NCI-H226 (cell line): ENCODE data around the gene BOK.
"Not testable (repeated sequence)": the region's sequence is repeated elsewhere in the genome, so short reads cannot be mapped to it uniquely, and the experiment has no call there.

ENCODE experiments used
- DNase-seq: peaks from one replicate; pipeline ENCODE4 v3.0.0-alpha.2; 2015

The BOK gene, protein sequence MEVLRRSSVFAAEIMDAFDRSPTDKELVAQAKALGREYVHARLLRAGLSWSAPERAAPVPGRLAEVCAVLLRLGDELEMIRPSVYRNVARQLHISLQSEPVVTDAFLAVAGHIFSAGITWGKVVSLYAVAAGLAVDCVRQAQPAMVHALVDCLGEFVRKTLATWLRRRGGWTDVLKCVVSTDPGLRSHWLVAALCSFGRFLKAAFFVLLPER

DNA sequence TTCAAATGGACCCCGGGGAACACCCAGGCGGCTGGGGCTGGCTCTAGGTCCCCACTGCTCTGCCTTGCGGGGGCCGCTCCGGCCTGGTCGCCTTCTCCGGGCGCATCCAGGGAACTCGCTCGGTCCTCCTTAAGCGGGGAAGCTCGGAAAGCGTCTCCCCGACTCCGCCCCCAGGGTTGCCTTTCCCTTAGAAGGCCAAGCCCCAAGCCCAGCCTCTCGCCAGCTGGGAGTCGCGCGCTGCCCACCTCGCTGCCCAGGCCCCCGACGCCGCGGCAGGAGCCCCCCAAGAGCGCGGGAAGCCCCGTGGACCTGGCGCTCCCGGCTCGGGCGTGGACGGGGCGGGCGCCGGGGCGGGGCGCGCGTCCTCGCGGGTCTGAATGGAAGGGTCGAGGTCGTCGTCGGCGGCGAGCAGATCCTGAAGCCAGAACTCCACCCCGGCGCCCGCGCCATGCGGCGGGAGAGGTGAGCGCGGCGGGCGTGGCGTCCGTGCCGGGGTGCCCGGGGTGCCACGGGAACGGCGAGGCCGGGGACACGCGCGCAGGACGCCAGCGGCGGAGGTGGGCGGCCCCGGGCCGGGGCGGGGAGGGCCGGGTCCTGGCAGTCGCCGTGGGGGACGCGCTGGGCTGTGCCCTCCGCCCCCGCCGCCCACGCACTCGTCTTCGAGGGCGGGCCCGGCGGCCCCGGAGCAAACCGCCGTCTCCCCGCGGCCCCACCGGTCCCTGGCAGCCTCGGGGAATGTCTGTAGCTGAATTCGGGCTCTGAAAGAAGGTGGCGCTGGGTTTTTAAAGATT is at the start of gene BOK:
TSS of gene BOK (plus strand) at position 214 of the 791 bp plus-strand sequence. CDS start 739 bp downstream, outside the sequence.
- DNase-seq: peak; percentile 86

DNA sequence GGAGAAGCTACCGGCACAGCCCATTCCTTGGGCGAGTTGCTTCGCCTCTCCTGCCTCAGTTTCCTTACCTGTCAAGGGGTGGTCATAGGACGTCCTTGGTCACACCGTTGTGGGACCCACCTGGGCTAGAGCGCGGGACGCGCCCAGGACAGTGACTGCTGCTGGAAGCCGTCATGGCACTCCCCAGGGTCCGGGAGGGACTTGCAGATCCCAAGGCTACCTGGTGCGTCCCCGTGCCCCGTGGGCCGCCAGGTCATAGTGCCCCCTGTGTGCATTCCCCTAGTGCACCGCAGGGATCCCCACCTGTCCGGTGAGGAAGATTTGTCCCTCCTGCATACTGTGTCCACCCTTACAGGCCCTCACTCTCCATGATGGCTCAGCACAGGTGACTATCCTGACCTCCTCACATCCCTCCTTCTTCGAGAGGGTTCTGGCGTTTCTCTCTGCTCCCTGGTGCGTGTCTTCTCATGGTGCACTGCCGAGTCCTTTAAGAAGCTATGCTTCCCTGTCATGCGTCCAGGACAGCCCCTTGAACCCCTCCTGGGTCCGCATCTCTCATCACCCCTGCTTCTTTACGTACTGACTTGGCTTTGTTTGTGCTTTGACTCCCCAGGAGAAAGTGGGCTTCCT is 49.3 kb upstream of the BOK start:
- DNase-seq: no peak

DNA sequence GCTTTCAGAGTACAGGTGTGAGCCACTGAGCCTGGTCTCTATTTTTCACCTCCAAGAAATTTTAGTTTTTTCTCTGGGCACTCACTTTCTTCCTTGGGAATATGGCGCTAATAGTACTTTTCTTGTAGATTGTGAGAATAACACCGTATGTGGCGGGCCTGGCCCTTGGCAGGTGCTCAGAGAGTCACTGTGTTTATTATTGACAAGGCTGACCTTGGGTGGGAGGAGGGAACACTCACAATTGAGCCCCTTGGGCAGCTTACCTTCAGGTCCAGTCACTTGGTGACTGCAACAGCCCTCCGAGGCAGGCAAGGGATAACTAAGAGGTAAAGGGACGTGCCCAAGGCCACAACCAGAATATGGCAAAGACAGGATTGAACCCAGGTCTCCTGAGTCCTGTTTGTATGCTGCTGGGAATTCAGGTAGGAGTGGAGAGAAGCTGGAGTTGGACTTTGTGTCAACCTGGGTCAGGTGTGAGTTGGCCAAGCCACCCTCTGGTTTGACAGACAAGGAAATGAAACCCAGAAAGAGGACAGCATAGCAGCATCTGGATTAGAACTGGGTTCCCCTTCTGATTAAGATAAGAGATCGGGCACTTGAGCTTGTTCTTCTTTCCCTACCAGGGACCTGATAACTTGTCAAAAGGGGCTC is 47.3 kb upstream of the BOK start:
- DNase-seq: no peak

DNA sequence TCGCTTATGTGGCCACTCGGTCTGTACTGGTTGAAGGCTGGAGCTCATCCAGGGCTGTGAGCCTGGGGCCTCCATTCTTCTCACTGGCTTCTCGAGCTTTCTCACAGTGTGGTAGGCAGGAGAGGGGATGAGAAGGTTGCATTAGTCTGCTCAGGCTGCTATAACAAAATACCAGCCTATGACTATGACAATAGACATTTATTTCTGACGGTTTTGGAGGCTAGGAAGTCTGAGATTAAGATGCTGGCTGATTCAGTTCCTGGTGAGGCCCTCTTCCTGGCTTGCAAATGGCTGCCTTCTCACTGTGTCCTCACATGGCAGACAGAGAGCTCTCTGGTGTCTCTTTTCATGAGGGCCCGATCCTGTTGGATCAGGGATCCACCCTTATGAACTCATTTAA is 44.0 kb upstream of the BOK start:
- no peak for DNase-seq

DNA sequence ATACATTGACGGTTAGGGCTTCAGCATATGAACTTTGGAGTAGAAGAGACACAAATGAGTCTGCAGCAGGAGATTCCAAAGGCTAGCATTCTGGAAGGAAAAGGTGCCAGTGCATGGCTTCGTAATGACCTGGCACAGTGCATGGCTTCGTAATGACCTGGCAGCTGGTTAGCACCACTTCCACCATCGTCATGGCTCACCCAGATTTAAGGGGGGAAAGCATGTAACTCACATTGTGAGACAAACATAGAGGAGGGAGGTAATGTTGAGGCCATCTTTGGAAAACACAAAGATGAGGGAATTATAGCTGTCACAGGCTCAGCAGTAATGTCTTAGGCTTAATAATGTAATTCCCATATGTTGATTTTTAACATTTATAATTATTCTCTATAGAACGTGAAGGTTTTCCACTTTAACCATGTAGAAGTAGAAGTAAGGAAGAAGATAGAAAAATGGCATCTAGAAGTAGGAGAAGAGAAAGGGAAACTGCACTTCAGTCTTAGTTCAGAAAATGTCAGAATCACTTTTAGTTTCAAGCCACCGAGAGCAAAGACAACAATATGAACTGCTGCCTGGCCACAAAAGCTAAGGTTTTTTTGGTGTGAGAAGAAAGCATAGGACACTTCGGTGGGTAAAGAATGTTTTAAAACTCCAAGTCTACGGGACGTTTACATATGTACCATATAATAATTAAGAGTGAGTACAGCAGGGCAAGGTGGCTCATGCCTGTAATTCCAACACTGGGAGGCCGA is 43.4 kb upstream of the BOK start:
- DNase-seq: no peak

DNA sequence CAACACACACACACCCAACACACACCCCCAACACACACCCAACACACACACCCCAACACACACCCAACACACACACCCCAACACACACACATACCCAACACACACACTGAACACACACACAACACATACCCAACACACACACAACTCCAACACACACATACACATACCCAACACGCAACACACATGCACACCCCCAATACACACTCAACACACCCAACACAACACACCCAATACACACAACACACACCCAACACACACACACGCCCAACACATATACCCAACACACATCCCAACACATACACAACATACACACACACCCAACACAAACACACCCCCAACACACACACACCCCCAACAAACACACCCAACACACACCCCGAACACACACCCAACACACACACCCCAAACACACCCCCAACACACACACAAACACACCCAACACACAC is 42.0 kb upstream of the BOK start:
- no peak for DNase-seq

DNA sequence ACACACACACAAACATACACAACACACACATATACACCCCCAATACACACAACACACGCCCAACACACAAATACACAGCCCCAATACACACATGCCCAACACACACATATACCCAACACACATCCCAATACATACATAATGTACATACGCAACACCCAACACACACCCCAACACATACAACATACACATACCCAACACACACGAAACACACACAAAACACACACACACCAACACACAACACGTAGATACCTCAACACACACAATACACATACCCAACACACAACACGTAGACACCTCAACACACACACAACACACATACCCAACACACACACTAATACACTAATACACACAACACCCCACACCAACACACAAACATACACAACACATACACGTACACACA is 41.2 kb upstream of the BOK start:
- DNase-seq: no peak

DNA sequence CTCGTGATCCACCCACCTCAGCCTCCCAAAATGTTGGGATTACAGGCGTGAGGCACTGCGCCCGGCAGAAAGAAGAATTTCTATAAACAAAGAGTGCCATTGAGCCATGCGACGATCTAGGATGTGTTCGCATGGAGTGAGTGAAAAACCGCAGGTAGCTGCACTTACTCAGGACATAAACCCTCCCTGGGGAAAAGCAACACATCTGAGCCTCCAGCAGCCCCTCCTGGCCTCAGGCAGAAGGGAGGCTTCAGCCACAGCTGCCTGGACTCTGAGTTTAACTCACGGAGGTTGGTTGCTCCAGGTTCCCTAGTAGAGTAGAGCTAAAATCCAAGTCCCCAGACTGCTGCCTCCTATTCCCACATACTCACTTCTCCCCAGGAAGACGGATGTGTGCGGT is 38.9 kb upstream of the BOK start:
- DNase-seq: no peak

DNA sequence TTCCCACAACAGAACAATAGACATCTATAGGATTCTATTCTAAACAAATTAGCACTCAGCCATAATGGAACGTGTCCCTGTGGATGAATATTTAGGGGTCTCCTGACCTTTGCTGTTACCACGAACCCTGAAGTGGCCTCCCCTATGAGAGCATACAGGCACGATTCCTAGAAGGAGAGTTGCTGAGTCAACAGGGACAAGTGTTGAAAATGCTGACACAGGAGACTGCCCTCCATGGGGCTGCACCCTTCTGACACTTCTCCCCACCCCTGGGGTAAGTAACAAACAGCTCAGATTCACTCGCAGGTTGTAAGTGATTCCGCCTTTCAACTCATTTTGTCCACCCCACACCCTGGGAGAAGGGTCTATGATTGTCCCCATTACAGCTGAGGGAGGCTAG is 36.1 kb upstream of the BOK start:
- DNase-seq: no peak

DNA sequence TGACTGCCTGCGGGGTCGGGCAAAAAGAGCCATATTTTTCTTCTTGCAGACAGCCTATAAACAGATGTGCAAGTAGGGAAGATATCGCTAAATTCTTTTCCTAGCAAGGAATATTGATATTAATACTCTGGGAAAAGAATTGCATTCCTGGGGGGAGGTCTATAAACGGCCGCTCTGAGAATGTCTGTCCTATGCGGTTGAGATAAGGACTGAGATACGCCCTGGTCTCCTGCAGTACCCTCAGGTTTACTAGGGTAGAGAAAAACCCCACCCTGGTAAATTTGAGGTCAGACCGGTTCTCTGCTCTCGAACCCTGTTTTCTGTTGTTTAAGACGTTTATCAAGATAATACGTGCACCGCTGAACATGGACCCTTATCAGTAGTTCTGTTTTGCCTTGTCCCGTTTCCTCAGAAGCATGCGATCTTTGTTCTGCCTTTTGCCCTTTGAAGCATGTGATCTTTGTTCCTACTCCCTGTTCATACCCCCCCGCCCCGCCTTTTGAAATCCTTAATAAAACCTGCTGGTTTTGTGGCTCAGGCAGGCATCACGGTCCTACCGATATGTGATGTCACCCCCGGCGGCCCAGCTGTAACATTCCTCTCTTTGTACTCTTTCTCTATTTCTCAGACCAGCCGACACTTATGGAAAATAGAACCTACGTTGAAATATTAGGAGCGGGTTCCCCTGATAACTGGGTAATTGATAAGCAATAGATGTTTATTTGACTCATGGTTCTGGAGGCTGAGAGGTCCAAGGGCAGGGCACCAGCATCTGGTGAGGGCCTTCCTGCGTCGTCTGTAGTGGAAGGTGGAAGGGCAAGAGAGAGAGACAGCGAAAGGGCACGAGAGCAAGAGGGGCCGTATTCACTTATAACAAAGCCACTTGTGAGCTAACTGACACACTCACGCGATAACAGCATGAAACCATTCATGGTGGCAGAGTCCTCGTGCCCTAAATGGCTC is 32.4 kb upstream of the BOK start:
- not testable (repeated sequence) for DNase-seq

DNA sequence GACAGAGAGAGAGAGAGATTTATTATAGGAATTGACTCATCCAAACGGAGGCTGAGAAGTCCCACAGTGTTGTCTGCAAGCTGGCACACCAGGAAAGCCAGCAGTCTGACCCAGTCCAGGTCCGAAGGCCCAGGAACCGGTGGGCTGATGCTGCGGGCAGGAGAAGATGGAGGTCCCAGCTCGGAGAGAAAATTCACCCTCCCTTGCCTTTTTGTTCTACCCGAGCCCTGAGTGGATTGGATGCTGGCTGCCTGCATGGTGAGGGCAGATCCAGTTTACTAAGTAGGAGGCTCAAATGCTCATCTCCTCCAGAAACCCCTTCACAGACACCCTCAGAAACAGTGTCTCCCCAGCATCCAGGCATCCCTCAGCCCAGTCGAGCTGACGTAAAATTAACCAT is 28.0 kb upstream of the BOK start:
- DNase-seq: no peak

DNA sequence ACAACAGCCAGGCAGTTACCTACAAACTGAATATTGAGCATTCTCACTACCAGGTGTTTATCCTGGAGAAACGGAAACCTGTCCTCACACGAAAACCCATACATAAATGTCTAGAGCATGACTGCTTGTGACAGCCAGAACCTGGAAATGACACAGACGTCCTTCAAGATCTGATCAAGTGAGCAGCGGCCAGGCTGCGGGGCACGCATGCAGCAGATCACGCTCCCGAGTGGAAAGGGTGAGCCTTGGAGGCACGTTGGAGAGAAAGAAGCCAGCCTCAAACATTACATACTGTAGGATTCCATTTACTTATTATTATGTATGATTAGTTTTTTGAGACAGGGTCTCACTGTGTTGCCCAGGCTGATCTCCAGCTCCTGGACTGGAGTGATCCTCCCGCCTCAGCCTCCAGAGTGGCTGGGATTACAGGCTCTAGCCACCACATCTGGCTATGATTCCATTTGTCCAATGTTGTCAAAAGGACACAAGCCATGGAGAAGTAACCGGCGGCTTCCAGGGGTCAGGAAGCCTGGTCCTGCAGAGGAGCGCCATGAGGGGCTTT is 27.3 kb upstream of the BOK start:
- DNase-seq: no peak

DNA sequence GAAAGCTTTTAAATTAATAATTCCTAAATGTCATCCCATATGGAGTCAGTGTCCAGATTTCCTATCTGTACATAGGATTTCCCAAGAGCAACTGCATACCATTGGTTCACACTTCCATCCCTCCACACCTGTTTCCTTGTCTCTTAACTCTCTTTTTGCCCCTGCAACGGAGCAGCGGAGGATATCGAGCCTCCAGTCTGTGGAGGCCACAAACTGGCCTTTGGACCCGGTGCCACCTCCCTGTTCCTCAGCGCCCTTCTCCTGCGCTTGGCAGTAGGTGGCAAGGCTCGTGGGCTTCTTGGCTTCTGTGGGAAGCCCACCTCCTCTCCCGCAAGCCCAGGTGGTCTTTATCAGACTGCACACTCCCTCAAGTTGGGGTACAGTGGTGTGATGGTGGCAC is 26.4 kb upstream of the BOK start:
- DNase-seq: no peak

DNA sequence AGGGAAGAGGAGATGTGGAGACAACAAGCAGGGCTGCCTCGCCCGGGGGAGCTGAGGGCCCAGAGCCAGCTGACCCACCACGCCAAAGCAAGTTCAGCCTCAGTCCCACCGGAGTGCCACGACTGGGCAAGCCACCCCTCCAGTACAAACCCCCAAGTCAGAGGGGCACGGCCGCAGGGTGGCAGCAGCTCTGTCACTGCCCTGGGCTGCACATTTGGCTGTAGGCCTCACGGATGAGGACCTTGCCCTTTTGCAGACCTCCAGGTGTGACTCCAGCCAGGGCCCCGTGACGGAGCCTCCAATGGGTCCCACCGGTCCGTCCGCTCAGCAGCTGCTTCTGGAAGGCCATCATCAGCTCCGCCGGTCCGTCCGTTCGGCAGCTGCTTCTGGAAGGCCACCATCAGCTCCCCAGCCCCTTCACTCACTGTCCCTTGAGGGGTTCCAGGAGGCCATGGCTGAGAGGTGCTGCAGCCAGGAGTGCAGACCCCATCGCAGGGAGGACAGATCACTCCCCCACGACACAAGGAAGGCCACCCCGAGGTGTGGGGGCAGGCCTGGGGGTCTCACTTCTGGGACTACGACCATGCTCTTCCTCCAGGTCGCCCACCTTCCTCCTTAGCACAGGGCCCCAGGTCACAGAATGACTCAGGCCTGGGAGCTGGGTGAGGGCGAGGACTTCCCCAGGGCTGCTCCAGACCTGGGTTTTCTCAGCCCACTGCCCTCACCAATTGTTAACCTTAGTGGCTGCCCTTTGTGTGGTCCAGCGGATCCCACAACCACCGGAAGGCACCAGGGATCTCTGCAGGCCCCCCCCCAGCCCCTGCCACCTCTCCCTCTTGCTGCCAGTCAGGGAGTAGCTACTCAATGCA is 25.6 kb upstream of the BOK start:
- no peak for DNase-seq

DNA sequence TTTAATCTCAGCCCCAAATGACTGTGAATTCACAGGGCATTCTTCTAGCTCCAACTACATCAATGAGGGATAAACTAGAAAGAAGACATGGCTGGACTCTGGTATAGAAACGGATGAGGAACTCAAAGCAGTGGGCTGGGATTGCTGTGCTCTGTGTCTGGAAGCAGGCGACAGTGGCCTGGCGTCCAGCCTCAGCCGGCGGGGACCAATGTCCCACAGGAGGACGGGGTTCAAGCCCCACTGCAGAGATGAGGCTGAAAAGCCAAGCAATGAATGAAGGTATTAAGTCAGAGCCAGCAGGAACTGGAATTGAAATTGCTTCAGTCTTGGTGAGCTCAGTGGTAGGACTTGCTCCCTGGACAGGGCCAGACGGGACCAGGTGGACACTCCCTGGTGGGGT is 24.3 kb upstream of the BOK start:
- DNase-seq: no peak

DNA sequence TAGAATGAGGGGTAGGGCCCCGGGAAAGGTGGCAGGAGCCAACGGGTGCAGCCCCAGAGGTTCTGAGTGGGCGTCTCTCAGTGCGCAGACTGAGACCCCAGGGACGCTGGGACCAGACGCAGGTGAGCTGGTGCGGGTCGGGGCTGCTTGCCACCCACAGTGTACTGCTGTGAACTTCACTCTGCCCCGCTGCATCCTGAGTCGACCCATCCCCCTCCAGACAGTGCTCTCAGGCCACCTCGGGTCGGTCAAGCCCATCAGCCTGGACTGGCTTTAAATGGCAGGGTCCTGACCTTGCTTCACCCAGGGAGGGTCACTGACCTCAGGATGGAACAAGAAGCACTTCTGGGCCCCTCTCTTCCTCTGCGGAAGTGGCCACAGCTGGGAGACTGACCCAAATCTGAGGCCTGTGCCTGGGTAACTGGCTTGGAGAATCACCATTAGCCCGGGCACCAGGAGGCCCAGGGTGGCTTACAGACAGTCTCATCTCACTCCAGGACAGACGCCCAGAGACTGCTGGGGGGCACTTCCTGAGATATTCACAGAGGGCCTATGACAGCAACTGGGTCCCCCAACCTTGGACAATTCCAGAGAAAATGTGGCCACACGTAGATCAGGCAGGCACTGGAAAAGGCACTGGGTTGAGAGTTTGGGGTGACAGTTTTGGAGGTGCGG is 23.7 kb upstream of the BOK start:
- DNase-seq: no peak

DNA sequence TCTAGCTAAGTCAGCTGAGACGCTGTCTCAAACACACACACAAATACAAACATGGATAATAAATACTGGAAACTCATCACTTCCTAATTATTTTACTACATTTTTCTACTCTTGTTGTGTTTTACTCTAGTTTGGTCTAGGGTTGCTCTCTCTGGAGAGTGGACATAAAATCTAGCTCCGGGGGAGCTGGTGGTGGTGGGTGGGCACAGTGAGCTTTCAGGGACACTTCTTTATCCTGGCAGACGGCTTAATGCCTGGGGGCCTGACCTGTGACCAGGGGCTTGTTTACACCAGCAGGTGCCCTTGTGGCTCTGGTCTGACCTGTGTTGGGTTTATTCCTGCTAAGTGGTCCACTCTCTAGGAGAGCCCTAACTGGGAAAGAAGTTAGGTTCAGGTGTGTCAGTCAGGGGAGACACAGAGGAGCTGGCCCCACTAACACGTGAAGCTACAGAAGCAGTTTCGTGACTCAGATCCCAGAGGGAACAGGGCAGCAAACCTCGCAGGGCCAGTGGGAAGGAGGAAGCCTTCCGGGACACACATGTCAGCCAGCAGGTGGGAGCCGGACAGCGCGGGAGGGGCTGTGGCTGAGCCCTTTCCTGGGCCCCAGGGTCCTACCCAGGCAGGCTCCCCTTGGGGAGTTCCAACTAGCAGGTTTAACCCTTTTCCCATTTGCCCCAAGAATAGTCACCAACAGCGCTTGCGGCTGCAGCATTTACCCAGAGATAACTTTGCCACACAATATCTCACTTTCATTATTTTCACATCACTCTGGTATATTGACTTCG is 22.5 kb upstream of the BOK start:
- no peak for DNase-seq

DNA sequence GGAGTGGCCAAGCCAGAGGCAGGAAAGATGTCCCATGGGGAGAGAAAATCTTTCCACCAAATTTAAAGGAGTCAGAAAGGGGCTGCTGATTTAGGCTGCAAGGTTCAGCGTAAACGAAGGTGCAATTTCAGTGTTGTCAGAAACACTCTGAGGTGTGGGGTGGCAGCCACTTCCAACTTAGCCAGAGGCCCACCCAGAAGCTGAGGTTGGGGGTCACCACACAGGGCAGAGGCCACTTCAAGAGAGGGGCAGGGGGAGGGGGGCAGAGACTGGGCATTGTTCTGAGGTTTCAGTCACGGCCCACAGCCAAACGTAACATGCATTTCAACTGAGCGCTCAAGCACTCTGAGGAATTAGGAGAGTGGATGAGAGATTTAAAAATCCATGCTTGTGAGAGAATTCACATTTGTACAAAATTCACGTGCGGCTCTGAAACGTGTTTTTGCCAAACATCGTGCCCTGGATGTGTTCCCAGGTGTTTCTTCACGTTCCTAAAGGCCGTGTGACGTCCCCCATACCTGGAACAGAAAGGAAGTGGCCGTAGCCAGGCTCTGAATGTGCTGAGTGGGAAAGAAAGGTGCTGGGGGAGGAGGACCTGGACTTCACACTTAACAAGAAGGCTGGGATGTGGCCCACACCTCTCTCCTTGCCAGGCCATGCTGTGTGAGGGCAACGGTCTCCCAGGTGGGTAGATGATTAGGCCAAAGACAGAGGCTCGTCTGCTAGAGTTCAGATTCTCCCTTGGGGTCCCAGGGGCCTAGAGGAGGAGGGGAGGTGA is 19.5 kb upstream of the BOK start:
- DNase-seq: no peak
